IMR-90 (cell line): ENCODE results near the gene CDH2. TPM values are rescaled to one million over a fixed set of nuclear protein-coding genes. Genes with fewer than 3 reads are reported as not detected.

Experiments
- ATAC-seq: fragments of 200-7000 bp; cut with Tn5 transposase; 2 replicates; pipeline ENCODE4 v1.9.1; 2020; ENCODE audit warnings: low read depth, mild to moderate bottlenecking, moderate library complexity
- BruUV-seq: library from RNA; stranded (reverse); fragments of 400-500 nt; replicated peaks from 2 replicates; lab custom pipeline; 2021; lab: Mats Ljungman, UMichigan
- CTCF ChIA-PET: fragments of 300-600 bp; formaldehyde crosslinking; extraction: SDS; loops from one replicate; lab custom pipeline; 2021; ENCODE audit warnings: antibody characterized with exemption; lab: Yijun Ruan, JAX
- POLR2A ChIA-PET: fragments of 300-600 bp; sonication (Branson Sonifier 250); formaldehyde crosslinking; loops from one replicate; lab custom pipeline; 2022; ENCODE audit warnings: antibody characterized with exemption; ENCODE audit not compliant: unreplicated experiment; lab: Charles Lee
- DNase-seq: peaks from one replicate; pipeline ENCODE4 v3.0.0; 2013
- H2AFZ ChIP-seq: replicated peaks from 2 replicates; pipeline ENCODE3; 2013; ENCODE audit warnings: low read length, mild to moderate bottlenecking; ENCODE audit not compliant: poor library complexity
- H2AK5ac ChIP-seq: 2 replicates; pipeline ENCODE4 v1.6.1; 2013; ENCODE audit warnings: low read depth, low read length, inconsistent platforms
- H2AK9ac ChIP-seq: replicated peaks from 2 replicates; pipeline ENCODE3; 2013; ENCODE audit warnings: mild to moderate bottlenecking, low read depth, low read length, moderate library complexity; ENCODE audit not compliant: poor library complexity
- H2BK120ac ChIP-seq: 2 replicates; pipeline ENCODE4 v1.6.1; 2013; ENCODE audit warnings: low read depth, low read length, inconsistent platforms
- H2BK15ac ChIP-seq: 3 replicates; pipeline ENCODE4 v1.6.1; 2013; ENCODE audit warnings: low read depth, low read length, inconsistent platforms
- H2BK20ac ChIP-seq: 2 replicates; pipeline ENCODE4 v1.6.1; 2013; ENCODE audit warnings: low read depth, mild to moderate bottlenecking, inconsistent platforms, low read length, moderate library complexity
- H2BK5ac ChIP-seq: 2 replicates; pipeline ENCODE4 v1.6.1; 2013; ENCODE audit warnings: mild to moderate bottlenecking, low read depth, low read length, inconsistent platforms; ENCODE audit not compliant: poor library complexity, severe bottlenecking
- H3K14ac ChIP-seq: replicated peaks from 2 replicates; pipeline ENCODE4 v1.6.1; 2013; ENCODE audit warnings: low read depth, low read length, inconsistent platforms
- H3K18ac ChIP-seq: 2 replicates; pipeline ENCODE4 v1.6.1; 2013; ENCODE audit warnings: low read depth, low read length, control low read depth
- H3K23ac ChIP-seq: 2 replicates; pipeline ENCODE4 v1.6.1; 2013; ENCODE audit warnings: low read depth, low read length, inconsistent platforms
- H3K27ac ChIP-seq: 2 replicates; pipeline ENCODE4 v1.5.1; 2013; ENCODE audit warnings: mild to moderate bottlenecking, control low read depth, low read length; ENCODE audit not compliant: insufficient read depth
- H3K27me3 ChIP-seq: 2 replicates; pipeline ENCODE4 v1.6.1; 2013; ENCODE audit warnings: low read length; ENCODE audit not compliant: control insufficient read depth, insufficient read depth
- H3K36me3 ChIP-seq: 2 replicates; pipeline ENCODE4 v1.6.1; 2013; ENCODE audit warnings: low read length, mixed read lengths; ENCODE audit not compliant: control insufficient read depth, insufficient read depth
- H3K4ac ChIP-seq: 2 replicates; pipeline ENCODE4 v1.6.1; 2013; ENCODE audit warnings: low read depth, low read length, inconsistent platforms
- H3K4me1 ChIP-seq: 2 replicates; pipeline ENCODE4 v1.6.1; 2013; ENCODE audit warnings: low read length, mixed read lengths; ENCODE audit not compliant: control insufficient read depth, insufficient read depth
- H3K4me2 ChIP-seq: 2 replicates; pipeline ENCODE4 v1.6.1; 2013; ENCODE audit warnings: low read depth, mild to moderate bottlenecking, control low read depth, low read length, moderate library complexity
- H3K4me3 ChIP-seq: 2 replicates; pipeline ENCODE4 v1.5.1; 2013; ENCODE audit warnings: low read depth, mild to moderate bottlenecking, control low read depth, low read length, moderate library complexity; ENCODE audit not compliant: insufficient read depth
- H3K56ac ChIP-seq: 2 replicates; pipeline ENCODE4 v1.6.1; 2013; ENCODE audit warnings: low read length, inconsistent platforms; ENCODE audit not compliant: insufficient read depth; ENCODE audit errors: extremely low read depth
- H3K79me1 ChIP-seq, 2 experiments: 2 replicates each; pipeline ENCODE4 v1.6.1; 2013; ENCODE audit warnings: low read length in 2 of 2, inconsistent platforms in 1 of 2, low read depth in 1 of 2
- H3K9ac ChIP-seq: 2 replicates; pipeline ENCODE4 v1.6.1; 2013; ENCODE audit warnings: low read depth, low read length, control low read depth
- H3K9me1 ChIP-seq: 2 replicates; pipeline ENCODE4 v1.6.1; 2013; ENCODE audit warnings: low read length, inconsistent platforms; ENCODE audit not compliant: insufficient read depth
- H3K9me3 ChIP-seq: 2 replicates; pipeline ENCODE4 v1.6.1; 2013; ENCODE audit warnings: low read length; ENCODE audit not compliant: control insufficient read depth, insufficient read depth
- H4K20me1 ChIP-seq: 2 replicates; pipeline ENCODE4 v1.6.1; 2013; ENCODE audit warnings: low read length, inconsistent platforms; ENCODE audit not compliant: insufficient read depth
- H4K5ac ChIP-seq: 2 replicates; pipeline ENCODE4 v1.6.1; 2013; ENCODE audit warnings: mild to moderate bottlenecking, low read depth, low read length, control low read depth
- H4K8ac ChIP-seq, 2 experiments: 2 replicates each; pipeline ENCODE4 v1.6.1; 2013; ENCODE audit warnings: low read depth in 2 of 2, low read length in 2 of 2, control low read depth in 1 of 2, inconsistent platforms in 1 of 2
- H4K91ac ChIP-seq: 2 replicates; pipeline ENCODE4 v1.6.1; 2013; ENCODE audit warnings: low read depth, low read length, inconsistent platforms; ENCODE audit not compliant: insufficient read depth
- BHLHE40 ChIP-seq: fragments of 150-350 bp; IDR thresholded peaks from 2 replicates; pipeline ENCODE4 v1.6.1; 2016; ENCODE audit warnings: mild to moderate bottlenecking, low read depth, low read length
- CEBPB ChIP-seq: IDR thresholded peaks from 2 replicates; pipeline ENCODE4 v1.6.1; 2012; ENCODE audit warnings: low read depth, low read length, improper control_type of control experiment
- CHD1 ChIP-seq: IDR thresholded peaks from 2 replicates; pipeline ENCODE4 v1.6.1; 2012; ENCODE audit warnings: low read depth, low read length, improper control_type of control experiment
- CTCF ChIP-seq: conservative IDR thresholded peaks from 2 replicates; pipeline ENCODE4 v1.5.1; 2012; ENCODE audit warnings: mild to moderate bottlenecking, low read depth, low read length, improper control_type of control experiment
- ELK1 ChIP-seq: fragments of 150-350 bp; IDR thresholded peaks from 2 replicates; pipeline ENCODE4 v1.6.1; 2016; ENCODE audit warnings: low read depth, mild to moderate bottlenecking, low read length, moderate library complexity, borderline replicate concordance
- FOS ChIP-seq: fragments of 150-350 bp; IDR thresholded peaks from 2 replicates; pipeline ENCODE4 v1.6.1; 2016; ENCODE audit warnings: low read depth, low read length
- MAFK ChIP-seq: IDR thresholded peaks from 2 replicates; pipeline ENCODE4 v1.6.1; 2012; ENCODE audit warnings: low read depth, low read length, improper control_type of control experiment
- MAZ ChIP-seq: IDR thresholded peaks from 2 replicates; pipeline ENCODE4 v1.6.1; 2012; ENCODE audit warnings: low read depth, mild to moderate bottlenecking, low read length, improper control_type of control experiment, moderate library complexity, borderline replicate concordance
- MXI1 ChIP-seq: IDR thresholded peaks from 2 replicates; pipeline ENCODE4 v1.6.1; 2012; ENCODE audit warnings: low read depth, mild to moderate bottlenecking, low read length, moderate library complexity, borderline replicate concordance
- NFE2L2 ChIP-seq: fragments of 150-350 bp; IDR thresholded peaks from 2 replicates; pipeline ENCODE4 v1.6.1; 2016; ENCODE audit warnings: low read depth, mild to moderate bottlenecking, low read length
- POLR2A ChIP-seq: IDR thresholded peaks from 2 replicates; pipeline ENCODE4 v1.6.1; 2012; ENCODE audit warnings: mild to moderate bottlenecking, low read depth, low read length
- RAD21 ChIP-seq: IDR thresholded peaks from 2 replicates; pipeline ENCODE4 v1.6.1; 2012; ENCODE audit warnings: low read length, improper control_type of control experiment
- RCOR1 ChIP-seq: IDR thresholded peaks from 2 replicates; pipeline ENCODE4 v1.6.1; 2012; ENCODE audit warnings: mild to moderate bottlenecking, low read length, improper control_type of control experiment; ENCODE audit not compliant: insufficient replicate concordance
- RFX5 ChIP-seq: IDR thresholded peaks from 2 replicates; pipeline ENCODE4 v1.8.0; 2012; ENCODE audit warnings: low read depth, mild to moderate bottlenecking, low read length, moderate library complexity
- SMC3 ChIP-seq: fragments of 150-350 bp; IDR thresholded peaks from 2 replicates; pipeline ENCODE4 v1.6.1; 2016; ENCODE audit warnings: low read depth, mild to moderate bottlenecking, antibody characterized with exemption, low read length, moderate library complexity
- WGBS, 2 experiments: methylation state at CpG; one replicate each; pipeline versions ENCODE4 v1.1.5 to v1.1.7; 2013; ENCODE audit warnings: missing lambda C conversion rate in 2 of 2; ENCODE audit not compliant: insufficient read length in 1 of 2; ENCODE audit errors: extremely low coverage in 2 of 2; 5-methylcytosine and 5-hydroxymethylcytosine counted together
- dilution Hi-C: fragments of 300-500 bp; cut with HindIII; formaldehyde crosslinking; loops from one replicate; pipeline ENCODE4 v1.14.3; 2018; ENCODE audit warnings: low sequenced_read_pairs; ENCODE audit not compliant: unreplicated experiment
- in situ Hi-C: fragments of 300-500 bp; cut with MboI; formaldehyde crosslinking; loops from 3 replicates; pipeline ENCODE4 v1.14.3; 2019; ENCODE audit warnings: low sequenced_read_pairs, inconsistent platforms, mixed read lengths
- intact Hi-C: fragments of 100-400 bp; cut with micrococcal nuclease; formaldehyde crosslinking; loops from 2 replicates; pipeline ENCODE4 v1.10.0; 2022
- polyA plus RNA-seq, 3 experiments: library from polyadenylated mRNA; depleted of rRNA; stranded (reverse); fragments of >200 nt; gene quantifications; 2 replicates each; pipeline ENCODE4 v1.2.3, GENCODE V29; 2012; ENCODE audit warnings: low replicate concordance in 1 of 3
- total RNA-seq: library from RNA; depleted of rRNA; stranded (reverse); fragments of >200 nt; gene quantifications from 2 replicates; pipeline ENCODE4 v1.2.3, GENCODE V29; 2012
- TF ChIP-seq, protein P1 (sequence below): fragments of 150-350 bp; IDR thresholded peaks from 2 replicates; pipeline ENCODE4 v1.6.1; 2017; ENCODE audit warnings: mild to moderate bottlenecking, antibody characterized with exemption, low read length, low read depth

The CDH2 gene
- total and polyA plus RNA-seq, 2 of the 4 experiments (the other 2 are of a cell fraction), result 55.6 to 111 TPM

DNA sequence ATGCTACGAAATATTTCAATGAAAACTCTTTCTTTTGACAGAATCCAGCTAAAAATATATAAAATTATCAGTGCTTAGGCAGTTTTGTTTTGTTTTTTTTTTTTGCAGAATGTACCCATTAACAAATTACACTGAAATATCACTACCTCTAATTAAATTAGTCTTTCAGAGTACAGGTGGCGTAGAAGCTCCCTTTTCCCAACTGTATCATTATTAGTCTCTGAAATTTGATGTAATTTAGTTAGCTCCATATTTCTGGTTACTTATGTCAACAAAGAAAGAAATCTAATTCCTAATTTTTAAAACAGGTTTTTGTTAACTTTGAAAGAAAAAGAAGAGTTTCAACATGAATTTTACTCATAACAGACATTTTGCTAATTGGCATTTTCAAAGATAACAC lies 149.2 kb downstream of the CDH2 start:
- Histone ChIP-seq H3K27me3 (no peaks in the 10 kb centered on the region), H3K4ac (no peak overlapping the region), H4K91ac (no peak overlapping the region), H4K5ac (no peak overlapping the region), H3K23ac (no peak overlapping the region), H2AFZ (no peak overlapping the region), H2BK5ac (no peak overlapping the region), H2BK120ac (no peak overlapping the region), H3K79me1 (peaks cover 10 to 19% of the 10 kb centered on the region in 2 experiments; a peak in 3 of 4 replicates), H3K9me3 (no peaks in the 10 kb centered on the region), H3K14ac (no peak overlapping the region), H3K4me1 (0 out of 2 replicates have a peak, but pooled peaks cover 2% of the 10 kb centered on the region), H4K20me1 (no peaks in the 10 kb centered on the region), H3K4me2 (no peak overlapping the region), H4K8ac (no peak overlapping the region), H3K9me1 (no peaks in the 10 kb centered on the region), H3K18ac (no peak overlapping the region), H3K27ac (no peak overlapping the region), H3K9ac (no peak overlapping the region), H2AK5ac (no peak overlapping the region), H2BK20ac (no peak overlapping the region), H2BK15ac (no peak overlapping the region), H3K36me3 (no peaks in the 10 kb centered on the region), H2AK9ac (no peak overlapping the region), H3K4me3 (no peak overlapping the region), H3K56ac (no peak overlapping the region)
- ChIA-PET CTCF (interaction anchor here (0.7 to 1.0 kb wide), 3 partner anchors 12 to 54 kb away, joined by 3 to 6 read pairs (median 5); no protein-coding TSS in a partner anchor), POLR2A (no interaction called here)
- in situ Hi-C loops (no loop called here), intact Hi-C loops (no loop called here), dilution Hi-C loops (no loop called here)
- no TSS peak for BruUV-seq
- no peak for ATAC-seq
- no peak for DNase-seq
- WGBS, 2 experiments, result no CpG with 5 or more reads among the region's 2 CpGs
- TF ChIP-seq FOS (no peak), SMC3 (no peak), MXI1 (no peak), CEBPB (no peak), RFX5 (no peak), MAFK (no peak), MAZ (no peak), POLR2A (no peak), ELK1 (no peak), RAD21 (no peak), CHD1 (no peak), RCOR1 (no peak), CTCF (no peak), NFE2L2 (no peak), BHLHE40 (no peak)
- TF ChIP-seq, protein P1, sequence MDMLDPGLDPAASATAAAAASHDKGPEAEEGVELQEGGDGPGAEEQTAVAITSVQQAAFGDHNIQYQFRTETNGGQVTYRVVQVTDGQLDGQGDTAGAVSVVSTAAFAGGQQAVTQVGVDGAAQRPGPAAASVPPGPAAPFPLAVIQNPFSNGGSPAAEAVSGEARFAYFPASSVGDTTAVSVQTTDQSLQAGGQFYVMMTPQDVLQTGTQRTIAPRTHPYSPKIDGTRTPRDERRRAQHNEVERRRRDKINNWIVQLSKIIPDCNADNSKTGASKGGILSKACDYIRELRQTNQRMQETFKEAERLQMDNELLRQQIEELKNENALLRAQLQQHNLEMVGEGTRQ, result no peak
